Measurements from ENCODE around the gene HNRNPAB.
"Not testable (repeated sequence)": the region's sequence is repeated elsewhere in the genome, so short reads cannot be mapped to it uniquely, and the experiment has no call there.

Gene HNRNPAB

GRCh38 chr5:178196281-178196812, 8.0 kb upstream of the HNRNPAB start:
- no peak for DNase-seq (ENCODE audit: low read depth in 2 of 3, low spot score in 2 of 3)

DNA sequence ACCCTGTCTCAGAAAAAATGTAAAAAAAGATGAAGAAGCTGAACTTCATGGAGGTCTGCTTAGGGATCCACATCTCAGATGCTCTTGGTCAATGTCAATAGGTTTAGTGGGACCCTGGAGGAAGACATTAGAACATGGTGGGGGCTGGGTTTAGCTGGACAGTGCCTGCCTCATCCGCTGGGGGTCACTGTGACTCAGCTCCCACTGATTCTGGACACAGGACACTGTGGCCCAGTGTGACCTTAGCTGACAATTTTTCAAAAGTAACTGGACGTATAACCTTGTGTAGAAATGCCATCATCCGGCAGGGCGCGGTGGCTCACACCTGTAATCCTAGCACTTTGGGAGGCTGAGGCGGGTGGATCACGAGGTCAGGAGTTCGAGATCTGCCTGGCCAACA, 7.3 kb upstream of the HNRNPAB start:
- no peak for DNase-seq (ENCODE audit: low read depth in 2 of 3, low spot score in 2 of 3)

DNA sequence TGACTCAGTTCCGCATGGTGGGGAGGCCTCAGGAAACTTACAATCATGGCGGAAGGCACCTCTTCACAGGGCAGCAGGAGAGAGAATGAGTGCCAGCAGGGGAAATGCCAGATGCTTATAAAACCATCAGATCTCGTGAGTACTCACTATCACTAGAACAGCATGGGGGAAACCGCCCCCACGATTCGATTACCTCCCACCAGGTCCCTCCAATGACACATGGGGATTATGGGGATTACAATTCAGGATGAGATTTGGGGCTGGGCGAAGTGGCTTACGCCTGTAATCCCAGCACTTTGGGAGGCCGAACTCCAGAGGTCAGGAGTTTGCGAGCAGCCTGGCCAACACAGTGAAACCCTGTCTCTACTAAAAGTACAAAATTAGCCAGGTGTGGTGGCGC, 6.2 kb upstream of the HNRNPAB start:
- DNase-seq (ENCODE audit: low read depth in 2 of 3, low spot score in 2 of 3), result not testable (repeated sequence)

- no peak for DNase-seq (ENCODE audit: low read depth in 2 of 3, low spot score in 2 of 3)
Observed at GRCh38 chr5:178198706-178199105, 5.6 kb upstream of the HNRNPAB start.

- DNase-seq (ENCODE audit: low read depth in 2 of 3, low spot score in 2 of 3), result no peak
Observed at GRCh38 chr5:178199581-178200434, 4.5 kb upstream of the HNRNPAB start.

DNA sequence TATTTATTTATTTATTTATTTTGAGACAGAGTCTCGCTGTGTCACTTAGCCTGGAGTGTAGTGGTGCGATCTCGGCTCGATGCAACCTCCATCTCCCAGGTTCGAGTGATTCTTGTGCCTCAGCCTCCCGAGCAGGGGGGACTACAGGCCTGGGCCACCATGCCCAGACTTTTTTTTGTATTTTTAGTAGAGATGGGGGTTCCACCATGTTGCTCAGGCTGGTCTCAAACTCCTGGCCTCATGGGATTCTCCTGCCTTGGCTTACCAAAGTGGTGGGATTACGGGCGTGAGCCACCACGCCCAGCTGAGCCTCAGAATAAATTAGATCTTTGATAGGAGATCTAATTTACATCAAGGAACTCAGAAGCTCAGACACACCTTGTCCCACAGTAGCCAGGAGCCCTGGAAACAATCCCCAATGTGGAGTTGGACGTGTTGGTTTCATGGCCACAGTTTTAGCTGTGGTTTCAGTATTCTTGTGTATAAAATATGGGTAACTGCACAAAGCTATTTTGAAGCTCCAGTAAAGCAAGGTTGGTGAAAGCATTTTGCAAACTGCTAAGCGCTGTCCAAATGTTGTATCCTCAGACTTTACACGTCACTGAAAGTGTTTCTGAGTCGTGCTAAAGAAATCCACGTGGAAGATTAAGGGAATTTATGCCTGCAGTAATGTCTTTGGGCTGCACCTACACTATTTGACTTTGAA, 3.0 kb upstream of the HNRNPAB start:
- DNase-seq (ENCODE audit: low read depth in 2 of 3, low spot score in 2 of 3), result no peak

DNA sequence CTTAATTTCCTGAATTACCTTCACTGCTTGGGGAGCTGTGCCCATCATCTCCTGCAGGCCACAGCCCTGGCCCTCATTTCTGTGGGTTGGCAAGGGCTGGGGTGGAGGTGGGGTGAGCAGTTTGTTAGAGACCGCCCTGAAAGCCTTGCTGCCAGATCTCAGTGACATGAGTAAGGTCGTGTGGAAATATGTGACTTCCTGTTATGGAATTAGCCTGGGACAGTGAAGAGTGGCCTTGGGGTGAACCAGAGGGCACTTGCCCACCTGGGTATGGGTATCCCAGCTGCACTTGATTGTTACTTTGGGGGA, 2.5 kb upstream of the HNRNPAB start:
- no peak for DNase-seq (ENCODE audit: low read depth in 2 of 3, low spot score in 2 of 3)

DNA sequence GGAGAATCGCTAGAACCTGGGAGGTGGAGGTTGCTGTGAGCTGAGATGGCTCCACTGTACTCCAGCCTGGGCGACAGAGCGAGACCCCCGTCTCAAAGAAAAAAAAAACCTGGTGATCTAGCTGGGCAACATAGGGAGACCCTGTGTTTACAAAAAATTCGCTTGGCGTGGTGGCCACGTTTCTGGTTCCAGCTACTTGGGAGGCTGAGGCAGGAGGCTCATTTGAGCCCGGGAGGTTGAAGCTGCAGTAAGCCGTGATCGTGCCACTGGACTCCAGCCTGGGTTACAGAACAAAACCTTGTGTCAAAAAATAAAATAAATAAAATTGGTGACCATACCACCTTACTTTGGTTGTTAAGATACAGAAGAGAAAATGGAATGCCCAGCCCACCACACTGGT, 1.8 kb upstream of the HNRNPAB start:
- DNase-seq (ENCODE audit: low read depth in 2 of 3, low spot score in 2 of 3), result no peak

DNA sequence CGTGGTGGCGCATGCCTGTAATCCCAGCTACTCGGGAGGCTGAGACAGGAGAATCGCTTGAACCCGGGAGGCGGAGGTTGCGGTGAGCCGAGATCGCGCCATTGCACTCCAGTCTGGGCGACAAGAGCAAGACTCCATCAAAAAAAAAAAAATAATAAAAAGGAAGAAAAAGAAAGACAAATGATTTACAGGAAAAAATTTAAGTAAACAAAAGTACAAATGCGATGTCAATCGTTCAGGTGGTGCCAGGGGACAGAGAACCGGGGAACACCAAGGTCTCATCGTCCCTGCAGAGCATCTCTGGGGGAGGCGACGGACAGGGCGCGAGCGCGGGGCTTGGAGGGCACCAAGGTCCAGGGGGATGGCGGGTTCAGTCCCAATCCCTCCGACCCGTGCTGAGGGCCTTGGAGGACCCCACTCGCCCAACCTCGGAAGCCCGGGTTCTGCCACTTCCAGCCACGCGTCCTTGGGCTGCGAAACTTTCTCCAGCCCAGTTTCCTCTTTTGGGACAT, 607 bp upstream of the HNRNPAB start:
- DNase-seq (ENCODE audit: low read depth in 2 of 3, low spot score in 2 of 3), result no peak

GRCh38 chr5:178204935-178205748, 809 bp downstream of the HNRNPAB start:
- DNase-seq (ENCODE audit: low read depth in 2 of 3, low spot score in 2 of 3), result peak in 2 of 3 experiments; percentile 53 to 57

GRCh38 chr5:178205749-178206047, 1.4 kb downstream of the HNRNPAB start:
- DNase-seq (ENCODE audit: low read depth in 2 of 3, low spot score in 2 of 3), result no peak

DNA sequence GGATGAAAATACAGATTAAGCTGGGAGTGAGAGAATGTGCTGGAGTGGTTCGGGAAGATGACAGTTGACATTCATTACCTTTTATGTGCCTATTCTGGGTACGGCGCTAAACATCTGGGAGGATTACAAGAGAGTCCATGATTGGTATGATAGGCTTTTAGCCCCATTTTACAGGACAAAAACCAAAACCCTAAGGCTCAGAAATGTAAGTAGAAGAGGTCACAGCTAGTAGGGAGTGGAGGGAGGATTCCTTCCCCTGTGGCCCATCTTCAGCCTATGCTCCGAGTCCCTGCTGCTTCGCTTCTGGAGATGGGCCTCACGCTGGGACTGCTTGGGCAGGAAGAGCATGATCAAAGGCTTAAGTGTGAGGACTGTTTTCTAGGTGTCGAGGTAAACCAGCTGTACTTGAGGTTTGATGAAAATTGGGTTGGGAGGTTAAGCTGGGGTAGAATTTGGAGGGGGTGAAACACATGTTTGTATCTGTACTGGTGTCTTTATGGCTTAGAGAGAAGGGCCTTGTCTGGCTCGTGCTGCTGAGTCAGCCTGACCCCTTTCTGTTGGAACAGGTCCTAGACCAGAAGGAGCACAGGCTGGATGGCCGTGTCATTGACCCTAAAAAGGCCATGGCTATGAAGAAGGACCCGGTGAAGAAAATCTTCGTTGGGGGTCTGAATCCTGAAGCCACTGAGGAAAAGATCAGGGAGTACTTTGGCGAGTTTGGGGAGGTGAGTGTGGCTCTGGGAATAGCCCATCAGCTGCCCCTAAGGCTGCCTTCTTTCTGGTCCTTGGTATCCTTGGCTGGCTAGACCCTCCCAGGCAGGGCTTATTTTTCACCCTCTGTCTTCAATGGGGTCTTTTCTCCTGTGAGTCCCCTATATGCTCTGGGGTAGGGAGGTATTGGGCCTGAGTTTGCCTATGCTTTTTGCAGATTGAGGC, 2.1 kb downstream of the HNRNPAB start:
- no peak for DNase-seq (ENCODE audit: low read depth in 2 of 3, low spot score in 2 of 3)

DNA sequence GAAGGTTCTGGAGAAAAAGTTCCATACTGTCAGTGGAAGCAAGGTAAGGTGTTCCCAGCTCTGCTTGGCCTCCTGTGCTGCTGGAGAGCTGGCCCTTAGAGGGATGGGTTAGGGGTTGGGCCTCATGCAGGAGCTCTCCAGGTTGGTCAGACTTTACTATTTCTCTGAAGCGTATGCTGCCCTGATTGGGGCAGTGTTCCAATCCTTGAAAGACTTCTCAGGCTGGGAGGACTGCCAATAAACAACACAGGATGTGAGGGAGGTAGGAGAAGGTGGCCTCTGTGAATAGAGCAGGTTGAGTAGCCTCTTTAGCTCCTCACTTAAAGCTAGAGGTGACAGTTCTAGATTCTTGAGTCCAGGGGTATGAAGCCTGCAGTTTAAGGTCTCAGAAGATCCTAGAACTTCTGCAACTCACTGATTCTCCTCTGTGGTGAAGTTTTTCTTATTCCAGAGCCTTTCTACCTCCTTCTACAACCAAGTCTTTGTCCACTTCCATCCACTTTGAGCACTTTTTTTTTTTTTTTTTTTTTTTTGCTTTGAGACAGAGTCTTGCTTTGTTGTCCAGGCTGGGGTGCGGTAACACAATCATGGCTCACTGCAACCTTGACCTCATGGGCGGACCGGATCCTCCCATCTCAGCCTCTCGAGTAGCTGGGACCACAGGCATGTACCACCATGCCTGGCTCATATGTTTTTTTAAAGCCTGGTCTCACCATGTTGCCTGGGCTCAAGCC, 3.0 kb downstream of the HNRNPAB start:
- no peak for DNase-seq (ENCODE audit: low read depth in 2 of 3, low spot score in 2 of 3)

- no peak for DNase-seq (ENCODE audit: low read depth in 2 of 3, low spot score in 2 of 3)
Observed at GRCh38 chr5:178207917-178208280, 3.6 kb downstream of the HNRNPAB start.

DNA sequence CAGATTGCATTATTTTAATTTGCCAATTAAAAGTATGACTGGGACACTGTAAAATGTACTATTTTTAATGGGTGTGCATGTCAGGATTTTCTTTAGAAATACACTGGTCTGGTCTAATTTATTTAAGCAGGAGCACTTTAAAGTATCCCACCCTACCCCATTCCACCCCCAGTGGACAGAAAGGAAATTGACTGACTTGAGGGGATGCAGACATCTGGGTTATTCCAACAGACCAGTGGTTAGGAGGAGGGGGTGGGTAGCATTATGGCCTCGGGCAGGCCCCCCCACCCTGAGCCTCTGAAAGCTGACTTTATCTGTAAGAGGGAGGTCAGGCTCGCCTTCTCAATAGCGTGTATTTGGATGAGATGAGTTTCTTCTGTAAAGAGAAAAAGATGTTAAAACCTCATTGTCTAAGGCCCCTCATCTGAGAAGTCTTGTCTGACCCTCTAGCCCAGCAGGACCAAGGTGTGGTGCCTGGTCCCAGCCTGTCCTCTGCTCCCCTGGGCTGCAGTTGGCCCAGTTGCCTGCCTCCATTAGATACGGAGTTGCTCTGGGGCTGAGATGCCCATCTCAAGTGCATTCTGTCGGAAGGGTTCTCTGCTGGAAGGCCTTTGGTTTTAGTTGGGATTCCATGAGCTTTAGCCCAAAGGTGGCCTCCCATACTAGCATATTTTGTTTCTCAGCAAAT, 4.4 kb downstream of the HNRNPAB start:
- DNase-seq (ENCODE audit: low read depth in 2 of 3, low spot score in 2 of 3), result no peak

DNA sequence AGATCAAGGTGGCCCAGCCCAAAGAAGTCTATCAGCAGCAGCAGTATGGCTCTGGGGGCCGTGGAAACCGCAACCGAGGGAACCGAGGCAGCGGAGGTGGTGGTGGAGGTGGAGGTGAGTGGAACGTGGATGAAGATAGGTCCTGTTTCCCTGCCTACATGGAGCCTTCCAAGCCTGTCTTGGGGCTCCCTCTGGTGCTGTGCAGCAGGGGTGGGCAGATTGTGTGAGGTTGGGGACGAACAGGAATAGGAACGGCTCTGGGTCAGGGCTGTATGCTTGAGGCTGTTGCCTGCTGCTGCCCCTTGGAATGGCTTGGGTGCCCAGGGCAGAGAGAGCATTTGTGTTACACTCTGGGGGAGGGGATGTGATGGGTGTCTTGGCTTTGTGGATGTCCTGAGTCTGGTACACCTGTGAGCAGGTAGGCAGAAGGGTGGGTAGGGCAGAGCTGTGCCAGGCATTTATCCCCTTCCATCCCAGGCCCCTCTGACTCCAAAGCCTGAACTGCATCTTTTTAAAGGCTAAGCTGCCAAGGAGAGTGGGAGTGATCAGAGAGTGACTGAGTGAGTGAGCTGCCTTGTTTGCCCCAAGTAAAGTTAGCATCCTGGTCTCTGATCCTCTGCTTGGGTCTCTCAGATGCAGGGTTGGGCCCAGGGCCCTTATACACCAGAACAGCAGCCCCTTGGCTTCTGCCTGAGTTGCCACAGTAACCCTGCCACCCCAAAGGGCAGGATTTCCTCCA, 5.2 kb downstream of the HNRNPAB start:
- no peak for DNase-seq (ENCODE audit: low read depth in 2 of 3, low spot score in 2 of 3)

DNA sequence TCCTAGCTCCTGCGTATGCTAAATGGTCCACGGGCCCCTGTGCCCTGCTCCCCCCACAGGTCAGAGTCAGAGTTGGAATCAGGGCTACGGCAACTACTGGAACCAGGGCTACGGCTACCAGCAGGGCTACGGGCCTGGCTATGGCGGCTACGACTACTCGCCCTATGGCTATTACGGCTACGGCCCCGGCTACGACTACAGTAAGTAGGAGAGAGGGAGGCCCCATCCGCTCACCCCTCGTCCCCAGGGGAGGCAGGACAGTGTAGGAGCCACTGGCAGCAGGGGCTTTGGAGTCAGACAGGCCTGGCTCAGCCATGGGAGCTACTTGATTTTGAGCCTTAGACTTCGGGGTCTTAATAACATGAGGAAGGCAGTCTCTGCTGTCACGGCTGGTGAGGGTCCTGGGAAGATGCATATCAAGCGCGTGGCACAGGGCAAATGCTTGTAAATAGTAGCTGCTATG, 5.8 kb downstream of the HNRNPAB start:
- no peak for DNase-seq (ENCODE audit: low read depth in 2 of 3, low spot score in 2 of 3)

DNA sequence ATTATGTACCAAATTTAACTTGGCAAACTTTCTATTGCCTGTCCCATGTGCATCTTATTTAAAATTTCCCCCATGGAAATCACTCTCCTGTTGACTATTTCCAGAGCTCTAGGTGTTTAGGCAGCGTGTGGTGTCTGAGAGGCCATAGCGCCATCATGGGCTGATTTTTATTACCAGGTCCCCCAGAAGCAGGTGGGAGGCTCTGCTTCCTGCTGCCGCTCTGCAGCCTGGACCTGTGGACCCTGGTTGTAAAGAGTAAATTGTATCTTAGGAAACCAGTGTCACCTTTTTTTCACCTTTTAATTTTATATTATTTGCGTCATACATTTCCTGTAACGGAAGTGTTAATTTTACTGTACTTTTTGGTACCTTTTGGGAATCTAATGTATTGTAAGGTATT, 6.4 kb downstream of the HNRNPAB start:
- no peak for DNase-seq (ENCODE audit: low read depth in 2 of 3, low spot score in 2 of 3)

Data from activated CD8-positive, alpha-beta memory T cell treated with anti-CD3 and anti-CD28 coated beads for 48 hours (primary cell).